Stimulated activated CD8-positive, alpha-beta memory T cell treated with anti-CD3 and anti-CD28 coated beads, Interleukin-12 subunit alpha, Interleukin-12 subunit beta, amount 100 ng/mL, for 1 hour (primary cell): ENCODE results near the gene ANGPTL8.

Experiments
- DNase-seq: peaks from one replicate; pipeline ENCODE4 v3.0.0-alpha.2; 2020; ENCODE audit warnings: low read depth

Gene ANGPTL8

GRCh38 chr19:11261431-11261970 lies 22.1 kb downstream of the ANGPTL8 start:
- DNase-seq = no peak

GRCh38 chr19:11261971-11262839 lies 22.8 kb downstream of the ANGPTL8 start, which contains the start of gene DOCK6:
DOCK6 (minus strand) TSS chr19:11262524; CDS start chr19:11262440, 84 bp downstream.
- no peak for DNase-seq

- no peak for DNase-seq
Observed at GRCh38 chr19:11263726-11264125, 24.3 kb downstream of the ANGPTL8 start.

- no peak for DNase-seq
Observed at GRCh38 chr19:11264452-11265176, 25.2 kb downstream of the ANGPTL8 start.

- no peak for DNase-seq
Observed at GRCh38 chr19:11265177-11265784, 25.9 kb downstream of the ANGPTL8 start.

GRCh38 chr19:11265785-11266236 lies 26.4 kb downstream of the ANGPTL8 start:
- no peak for DNase-seq

- DNase-seq = no peak
Observed at GRCh38 chr19:11267316-11268085, 28.1 kb downstream of the ANGPTL8 start.

- no peak for DNase-seq
Observed at GRCh38 chr19:11268783-11269267, 29.4 kb downstream of the ANGPTL8 start.

- DNase-seq = no peak
Observed at GRCh38 chr19:11269408-11269807, 30.0 kb downstream of the ANGPTL8 start.

- no peak for DNase-seq
Observed at GRCh38 chr19:11273296-11273695, 33.9 kb downstream of the ANGPTL8 start.

GRCh38 chr19:11273989-11274388 lies 34.6 kb downstream of the ANGPTL8 start:
- DNase-seq = no peak

- no peak for DNase-seq
Observed at GRCh38 chr19:11274533-11275086, 35.2 kb downstream of the ANGPTL8 start.

- DNase-seq = no peak
Observed at GRCh38 chr19:11278670-11279069, 39.3 kb downstream of the ANGPTL8 start.

- no peak for DNase-seq
Observed at GRCh38 chr19:11279505-11280236, 40.3 kb downstream of the ANGPTL8 start.

- no peak for DNase-seq
Observed at GRCh38 chr19:11281356-11282049, 42.1 kb downstream of the ANGPTL8 start.

- no peak for DNase-seq
Observed at GRCh38 chr19:11284515-11284914, 45.1 kb downstream of the ANGPTL8 start.

GRCh38 chr19:11286312-11286974 lies 47.0 kb downstream of the ANGPTL8 start:
- DNase-seq = no peak

- no peak for DNase-seq
Observed at GRCh38 chr19:11288349-11288748, 48.9 kb downstream of the ANGPTL8 start.

GRCh38 chr19:11290256-11290655 lies 50.8 kb downstream of the ANGPTL8 start:
- DNase-seq = no peak
